ENCODE measurements around the gene MUSTN1.

The MUSTN1 gene

GRCh38 chr3:52831500-52832301 lies 3.1 kb downstream of the MUSTN1 start:
- peak; percentile 13 for DNase-seq

- DNase-seq, result no peak
Observed at GRCh38 chr3:52830535-52831258, 4.1 kb downstream of the MUSTN1 start, which contains the start of gene ITIH4. ITIH4 (minus strand) TSS chr3:52830672; CDS start chr3:52830642, 30 bp downstream.

- DNase-seq, result peak; percentile 34
Observed at GRCh38 chr3:52829906-52830463, 4.8 kb downstream of the MUSTN1 start.

GRCh38 chr3:52829482-52829881 lies 5.3 kb downstream of the MUSTN1 start:
- no peak for DNase-seq

- no peak for DNase-seq
Observed at GRCh38 chr3:52827866-52828376, 6.9 kb downstream of the MUSTN1 start.

GRCh38 chr3:52827441-52827840 lies 7.4 kb downstream of the MUSTN1 start:
- no peak for DNase-seq

GRCh38 chr3:52824037-52824436 lies 10.8 kb downstream of the MUSTN1 start:
- no peak for DNase-seq

- DNase-seq, result no peak
Observed at GRCh38 chr3:52822363-52822762, 12.5 kb downstream of the MUSTN1 start.

- peak; percentile 2 for DNase-seq
Observed at GRCh38 chr3:52820736-52821135, 14.1 kb downstream of the MUSTN1 start.

- DNase-seq, result no peak
Observed at GRCh38 chr3:52819936-52820335, 14.9 kb downstream of the MUSTN1 start.

- DNase-seq, result no peak
Observed at GRCh38 chr3:52817860-52818259, 17.0 kb downstream of the MUSTN1 start.

- DNase-seq, result no peak
Observed at GRCh38 chr3:52817221-52817620, 17.6 kb downstream of the MUSTN1 start.

GRCh38 chr3:52816654-52817053 lies 18.2 kb downstream of the MUSTN1 start:
- no peak for DNase-seq

- DNase-seq, result no peak
Observed at GRCh38 chr3:52816199-52816598, 18.6 kb downstream of the MUSTN1 start.

GRCh38 chr3:52813810-52814209 lies 21.0 kb downstream of the MUSTN1 start:
- no peak for DNase-seq

GRCh38 chr3:52811452-52812011 lies 23.3 kb downstream of the MUSTN1 start:
- DNase-seq, result no peak

GRCh38 chr3:52810923-52811322 lies 23.9 kb downstream of the MUSTN1 start:
- DNase-seq, result no peak

- DNase-seq, result peak; percentile 1
Observed at GRCh38 chr3:52809662-52810377, 25.0 kb downstream of the MUSTN1 start.

- no peak for DNase-seq
Observed at GRCh38 chr3:52809149-52809548, 25.7 kb downstream of the MUSTN1 start.

GRCh38 chr3:52805270-52806039 lies 29.4 kb downstream of the MUSTN1 start:
- DNase-seq, result no peak

GRCh38 chr3:52801839-52802238 lies 33.0 kb downstream of the MUSTN1 start:
- DNase-seq, result no peak

- no peak for DNase-seq
Observed at GRCh38 chr3:52800079-52800478, 34.7 kb downstream of the MUSTN1 start.
